ENCODE measurements around the gene SPTBN1. TPM values are rescaled to one million over a fixed set of nuclear protein-coding genes. Genes with fewer than 3 reads are reported as not detected.
A peak's percentile ranks its signal among the peaks of the same experiment; 100 is the strongest.

Gene SPTBN1
- total and polyA plus RNA-seq, 2 of the 4 experiments (the other 2 are of a cell fraction) = 49.1 to 241 TPM

DNA sequence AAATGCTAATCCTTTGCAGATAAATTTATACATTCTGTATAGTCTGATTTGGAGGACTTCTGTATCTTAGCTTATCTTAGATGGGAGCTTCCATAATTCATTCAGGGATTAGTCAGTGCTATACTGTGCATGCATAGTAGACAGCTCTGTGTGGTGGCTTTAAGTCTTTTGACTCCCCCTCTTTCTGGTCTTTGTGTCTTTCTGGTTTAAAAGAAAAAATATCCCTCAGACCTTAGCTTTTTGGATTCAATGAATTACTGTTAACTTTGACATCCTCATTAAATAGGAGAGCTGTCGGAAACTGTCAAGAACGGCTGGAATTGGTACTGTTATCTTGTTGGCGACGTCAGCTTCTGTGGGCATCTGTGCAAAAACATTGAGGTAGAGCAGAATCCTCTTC lies 130.4 kb downstream of the SPTBN1 start:
- H3K4me3 ChIP-seq (ENCODE audit: insufficient read depth, low read depth, low read length) = no peak overlapping the region
- H3K36me3 ChIP-seq (ENCODE audit: control insufficient read depth, insufficient read depth, low read length) = peaks cover 2% of the 10 kb centered on the region; the same call in 1 of the 2 replicates
- H4K5ac ChIP-seq (ENCODE audit: low read depth, low read length) = no peak overlapping the region
- DNase-seq (peak; percentile 49), ATAC-seq (ENCODE audit: low read depth) (peak; percentile 51; the same call in 1 of the 2 replicates)
- no CpG with 5 or more reads among the region's 4 CpGs for WGBS, 2 experiments (ENCODE audit: extremely low coverage in 2 of 2, insufficient read length in 1 of 2)
- no peak overlapping the region for H3K23ac ChIP-seq (ENCODE audit: low read depth, low read length)
- H3K4me2 ChIP-seq (ENCODE audit: low read depth, low read length) = no peak overlapping the region
- no peak overlapping the region for H3K56ac ChIP-seq (ENCODE audit: extremely low read depth, insufficient read depth, low read length)
- H2BK20ac ChIP-seq (ENCODE audit: low read depth, low read length) = no peak overlapping the region
- no TSS peak for BruUV-seq (replicated peaks)
- no peak overlapping the region for H3K18ac ChIP-seq (ENCODE audit: low read depth, low read length)
- ChIA-PET POLR2A (ENCODE audit: unreplicated experiment) (interaction anchor here (0.6 kb wide), 1 partner anchor 420 kb away, joined by 3 read pairs; no protein-coding TSS in a partner anchor), CTCF (no interaction called here)
- H2AK9ac ChIP-seq (replicated peaks; ENCODE audit: low read depth, low read length, poor library complexity) = no peak overlapping the region
- peaks cover 9% of the 10 kb centered on the region; the same call in 1 of the 2 replicates for H4K20me1 ChIP-seq (ENCODE audit: insufficient read depth, low read length)
- H3K4me1 ChIP-seq (ENCODE audit: control insufficient read depth, insufficient read depth, low read length) = peaks cover 11% of the 10 kb centered on the region
- no peak overlapping the region for H3K4ac ChIP-seq (ENCODE audit: low read depth, low read length)
- dilution Hi-C loops (cut with HindIII; ENCODE audit: low sequenced_read_pairs, unreplicated experiment) (no loop called here), in situ Hi-C loops (cut with MboI; ENCODE audit: low sequenced_read_pairs) (no loop called here), intact Hi-C loops (cut with micrococcal nuclease) (no loop called here)
- peaks cover 54 to 79% of the 10 kb centered on the region in 2 experiments for H3K79me1 ChIP-seq (ENCODE audit: low read depth in 1 of 2, low read length in 2 of 2)
- no peak overlapping the region for H3K9ac ChIP-seq (ENCODE audit: low read depth, low read length)
- H2BK5ac ChIP-seq (ENCODE audit: low read depth, low read length, poor library complexity, severe bottlenecking) = no peak overlapping the region
- no peak overlapping the region for H2BK15ac ChIP-seq (ENCODE audit: low read depth, low read length)
- TF ChIP-seq, protein P1, sequence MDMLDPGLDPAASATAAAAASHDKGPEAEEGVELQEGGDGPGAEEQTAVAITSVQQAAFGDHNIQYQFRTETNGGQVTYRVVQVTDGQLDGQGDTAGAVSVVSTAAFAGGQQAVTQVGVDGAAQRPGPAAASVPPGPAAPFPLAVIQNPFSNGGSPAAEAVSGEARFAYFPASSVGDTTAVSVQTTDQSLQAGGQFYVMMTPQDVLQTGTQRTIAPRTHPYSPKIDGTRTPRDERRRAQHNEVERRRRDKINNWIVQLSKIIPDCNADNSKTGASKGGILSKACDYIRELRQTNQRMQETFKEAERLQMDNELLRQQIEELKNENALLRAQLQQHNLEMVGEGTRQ (IDR thresholded peaks at IDR 0.05; ENCODE audit: low read depth, low read length) = no peak
- TF ChIP-seq, protein P2, sequence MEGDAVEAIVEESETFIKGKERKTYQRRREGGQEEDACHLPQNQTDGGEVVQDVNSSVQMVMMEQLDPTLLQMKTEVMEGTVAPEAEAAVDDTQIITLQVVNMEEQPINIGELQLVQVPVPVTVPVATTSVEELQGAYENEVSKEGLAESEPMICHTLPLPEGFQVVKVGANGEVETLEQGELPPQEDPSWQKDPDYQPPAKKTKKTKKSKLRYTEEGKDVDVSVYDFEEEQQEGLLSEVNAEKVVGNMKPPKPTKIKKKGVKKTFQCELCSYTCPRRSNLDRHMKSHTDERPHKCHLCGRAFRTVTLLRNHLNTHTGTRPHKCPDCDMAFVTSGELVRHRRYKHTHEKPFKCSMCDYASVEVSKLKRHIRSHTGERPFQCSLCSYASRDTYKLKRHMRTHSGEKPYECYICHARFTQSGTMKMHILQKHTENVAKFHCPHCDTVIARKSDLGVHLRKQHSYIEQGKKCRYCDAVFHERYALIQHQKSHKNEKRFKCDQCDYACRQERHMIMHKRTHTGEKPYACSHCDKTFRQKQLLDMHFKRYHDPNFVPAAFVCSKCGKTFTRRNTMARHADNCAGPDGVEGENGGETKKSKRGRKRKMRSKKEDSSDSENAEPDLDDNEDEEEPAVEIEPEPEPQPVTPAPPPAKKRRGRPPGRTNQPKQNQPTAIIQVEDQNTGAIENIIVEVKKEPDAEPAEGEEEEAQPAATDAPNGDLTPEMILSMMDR (conservative IDR thresholded peaks at IDR 0.05; ENCODE audit: low read depth, low read length) = no peak
- no peak for TF ChIP-seq MAZ (IDR thresholded peaks at IDR 0.05; ENCODE audit: borderline replicate concordance, low read depth, low read length)
- TF ChIP-seq CHD1 (IDR thresholded peaks at IDR 0.05; ENCODE audit: low read depth, low read length) = no peak
- no peak for TF ChIP-seq RCOR1 (IDR thresholded peaks at IDR 0.05; ENCODE audit: insufficient replicate concordance, low read length)
- no peak for TF ChIP-seq RFX5 (IDR thresholded peaks at IDR 0.05; ENCODE audit: low read depth, low read length)
- no peak for TF ChIP-seq SMC3 (IDR thresholded peaks at IDR 0.05; ENCODE audit: low read depth, low read length)
- no peak for TF ChIP-seq BHLHE40 (IDR thresholded peaks at IDR 0.05; ENCODE audit: low read depth, low read length)
- TF ChIP-seq, protein P3, sequence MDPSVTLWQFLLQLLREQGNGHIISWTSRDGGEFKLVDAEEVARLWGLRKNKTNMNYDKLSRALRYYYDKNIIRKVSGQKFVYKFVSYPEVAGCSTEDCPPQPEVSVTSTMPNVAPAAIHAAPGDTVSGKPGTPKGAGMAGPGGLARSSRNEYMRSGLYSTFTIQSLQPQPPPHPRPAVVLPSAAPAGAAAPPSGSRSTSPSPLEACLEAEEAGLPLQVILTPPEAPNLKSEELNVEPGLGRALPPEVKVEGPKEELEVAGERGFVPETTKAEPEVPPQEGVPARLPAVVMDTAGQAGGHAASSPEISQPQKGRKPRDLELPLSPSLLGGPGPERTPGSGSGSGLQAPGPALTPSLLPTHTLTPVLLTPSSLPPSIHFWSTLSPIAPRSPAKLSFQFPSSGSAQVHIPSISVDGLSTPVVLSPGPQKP (IDR thresholded peaks at IDR 0.05; ENCODE audit: borderline replicate concordance, low read depth, low read length) = no peak
- no peak for TF ChIP-seq FOS (IDR thresholded peaks at IDR 0.05; ENCODE audit: low read depth, low read length)
- no peak for TF ChIP-seq NFE2L2 (IDR thresholded peaks at IDR 0.05; ENCODE audit: low read depth, low read length)
- no peak for TF ChIP-seq MXI1 (IDR thresholded peaks at IDR 0.05; ENCODE audit: borderline replicate concordance, low read depth, low read length)
- TF ChIP-seq CEBPB (IDR thresholded peaks at IDR 0.05; ENCODE audit: low read depth, low read length) = no peak
- TF ChIP-seq RAD21 (IDR thresholded peaks at IDR 0.05; ENCODE audit: low read length) = no peak
- TF ChIP-seq MAFK (IDR thresholded peaks at IDR 0.05; ENCODE audit: low read depth, low read length) = no peak
- no peak for TF ChIP-seq POLR2A (IDR thresholded peaks at IDR 0.05; ENCODE audit: low read depth, low read length)
- no peak overlapping the region for H3K27ac ChIP-seq (ENCODE audit: insufficient read depth, low read length)
- no peaks in the 10 kb centered on the region for H3K27me3 ChIP-seq (ENCODE audit: control insufficient read depth, insufficient read depth, low read length)
- H3K9me3 ChIP-seq (ENCODE audit: control insufficient read depth, insufficient read depth, low read length) = no peaks in the 10 kb centered on the region
- H2AK5ac ChIP-seq (ENCODE audit: low read depth, low read length) = no peak overlapping the region
- H3K9me1 ChIP-seq (ENCODE audit: insufficient read depth, low read length) = peaks cover 9% of the 10 kb centered on the region
- H3K14ac ChIP-seq (replicated peaks; ENCODE audit: low read depth, low read length) = no peak overlapping the region
- no peak overlapping the region for H2AFZ ChIP-seq (replicated peaks; ENCODE audit: low read length, poor library complexity)
- H4K8ac ChIP-seq (ENCODE audit: low read depth in 2 of 2, low read length in 2 of 2) = no peak overlapping the region
- no peak overlapping the region for H4K91ac ChIP-seq (ENCODE audit: insufficient read depth, low read depth, low read length)
- no peak overlapping the region for H2BK120ac ChIP-seq (ENCODE audit: low read depth, low read length)

Data from IMR-90 (cell line).